Measurements from ENCODE around the gene NCEH1. TPM values are rescaled to one million over a fixed set of nuclear protein-coding genes. Genes with fewer than 3 reads are reported as not detected.
A peak's percentile ranks its signal among the peaks of the same experiment; 100 is the strongest.
"Not testable (repeated sequence)": the region's sequence is repeated elsewhere in the genome, so short reads cannot be mapped to it uniquely, and the experiment has no call there.

NCEH1 gene
- total RNA-seq, 2 donors from 2014 or later: 4.4 to 5.2 TPM

GRCh38 chr3:172692751-172693338, 18.0 kb downstream of the NCEH1 start:
- Mint-ChIP-seq H3K27ac (peak overlapping the region; percentile 58 to 89), H3K9me3 (peaks cover 0 to 11% of the 10 kb centered on the region in 2 donors), H3K36me3 (peaks cover 0 to 4% of the 10 kb centered on the region in 2 donors)
- ATAC-seq (no peak), DNase-seq (ENCODE audit: low spot score in 2 of 2) (no peak)

GRCh38 chr3:172690936-172691335, 19.9 kb downstream of the NCEH1 start:
- Mint-ChIP-seq H3K27ac (no peak overlapping the region), H3K9me3 (peaks cover 0 to 11% of the 10 kb centered on the region in 2 donors), H3K36me3 (peaks cover 0 to 4% of the 10 kb centered on the region in 2 donors)
- ATAC-seq: no peak
- no peak for DNase-seq (ENCODE audit: low spot score in 2 of 2)

- ATAC-seq (no peak), DNase-seq (ENCODE audit: low spot score in 2 of 2) (no peak)
- Mint-ChIP-seq H3K36me3 (peaks cover 0 to 4% of the 10 kb centered on the region in 2 donors), H3K9me3 (peaks cover 0 to 6% of the 10 kb centered on the region in 2 donors), H3K27ac (no peak overlapping the region)
These were observed 22.3 kb downstream of the NCEH1 start for GRCh38 chr3:172688588-172688987.

GRCh38 chr3:172687501-172687900, 23.4 kb downstream of the NCEH1 start:
- no peak for ATAC-seq
- no peaks in the 10 kb centered on the region for H3K36me3 Mint-ChIP-seq
- H3K27ac Mint-ChIP-seq: no peak overlapping the region
- H3K9me3 Mint-ChIP-seq: no peaks in the 10 kb centered on the region
- no peak for DNase-seq (ENCODE audit: low spot score in 2 of 2)

- peak; percentile 85 to 88 for ATAC-seq
- Mint-ChIP-seq H3K36me3 (peaks cover 0 to 3% of the 10 kb centered on the region in 2 donors), H3K9me3 (no peaks in the 10 kb centered on the region), H3K27ac (peak overlapping the region in 1 of 2 donors; percentile 90)
- no peak for DNase-seq (ENCODE audit: low spot score in 2 of 2)
These were observed 25.3 kb downstream of the NCEH1 start for GRCh38 chr3:172685331-172686214.

- ATAC-seq (no peak), DNase-seq (ENCODE audit: low spot score in 2 of 2) (no peak)
- H3K36me3 Mint-ChIP-seq: peaks cover 0 to 6% of the 10 kb centered on the region in 2 donors
- no peaks in the 10 kb centered on the region for H3K9me3 Mint-ChIP-seq
- no peak overlapping the region for H3K27ac Mint-ChIP-seq
These were observed 30.2 kb downstream of the NCEH1 start for GRCh38 chr3:172680684-172681083.

GRCh38 chr3:172679599-172679998, 31.3 kb downstream of the NCEH1 start:
- peaks cover 0 to 6% of the 10 kb centered on the region in 2 donors for H3K36me3 Mint-ChIP-seq
- H3K9me3 Mint-ChIP-seq: no peaks in the 10 kb centered on the region
- no peak for DNase-seq (ENCODE audit: low spot score in 2 of 2)
- H3K27ac Mint-ChIP-seq: no peak overlapping the region
- ATAC-seq: no peak

GRCh38 chr3:172678068-172678467, 32.8 kb downstream of the NCEH1 start:
- peaks cover 0 to 6% of the 10 kb centered on the region in 2 donors for H3K36me3 Mint-ChIP-seq
- DNase-seq (ENCODE audit: low spot score in 2 of 2) (no peak), ATAC-seq (no peak)
- H3K9me3 Mint-ChIP-seq: no peaks in the 10 kb centered on the region
- H3K27ac Mint-ChIP-seq: no peak overlapping the region

- no peaks in the 10 kb centered on the region for H3K9me3 Mint-ChIP-seq
- no peak for ATAC-seq
These were observed 34.5 kb downstream of the NCEH1 start for GRCh38 chr3:172676196-172676922.

GRCh38 chr3:172675441-172676193, 35.2 kb downstream of the NCEH1 start:
- ATAC-seq: peak in 1 of 2 donors; percentile 61
- no peak overlapping the region for H3K27ac Mint-ChIP-seq

More at GRCh38 chr3:172676196-172676922, 34.5 kb downstream of the NCEH1 start:
- Mint-ChIP-seq H3K27ac (no peak overlapping the region), H3K36me3 (peaks cover 0 to 6% of the 10 kb centered on the region in 2 donors)
- DNase-seq (ENCODE audit: low spot score in 2 of 2): no peak

GRCh38 chr3:172673210-172673679, 37.6 kb downstream of the NCEH1 start:
- Mint-ChIP-seq H3K9me3 (no peaks in the 10 kb centered on the region), H3K27ac (no peak overlapping the region), H3K36me3 (no peaks in the 10 kb centered on the region)
- ATAC-seq: peak; percentile 76 to 77
- DNase-seq (ENCODE audit: low spot score in 2 of 2): peak in 1 of 2 donors; percentile 81

More at GRCh38 chr3:172675441-172676193, 35.2 kb downstream of the NCEH1 start:
- peak in 1 of 2 donors; percentile 33 for DNase-seq (ENCODE audit: low spot score in 2 of 2)
- H3K9me3 Mint-ChIP-seq: no peaks in the 10 kb centered on the region
- peaks cover 0 to 4% of the 10 kb centered on the region in 2 donors for H3K36me3 Mint-ChIP-seq

GRCh38 chr3:172669021-172669420, 41.8 kb downstream of the NCEH1 start:
- DNase-seq (ENCODE audit: low spot score in 2 of 2) (no peak), ATAC-seq (no peak)
- Mint-ChIP-seq H3K27ac (no peak overlapping the region), H3K9me3 (no peaks in the 10 kb centered on the region), H3K36me3 (no peaks in the 10 kb centered on the region)

GRCh38 chr3:172666873-172667694, 43.8 kb downstream of the NCEH1 start:
- peak in 1 of 2 donors; percentile 84 for DNase-seq (ENCODE audit: low spot score in 2 of 2)
- Mint-ChIP-seq H3K27ac (no peak overlapping the region), H3K9me3 (no peaks in the 10 kb centered on the region), H3K36me3 (no peaks in the 10 kb centered on the region)
- peak; percentile 94 to 98 for ATAC-seq

- ATAC-seq: no peak
- Mint-ChIP-seq H3K27ac (no peak overlapping the region), H3K9me3 (no peaks in the 10 kb centered on the region), H3K36me3 (no peaks in the 10 kb centered on the region)
- DNase-seq (ENCODE audit: low spot score in 2 of 2): no peak
These were observed 44.5 kb downstream of the NCEH1 start for GRCh38 chr3:172666181-172666872.

- DNase-seq (ENCODE audit: low spot score in 2 of 2); H3K27ac Mint-ChIP-seq: not testable (repeated sequence)
These were observed 45.4 kb downstream of the NCEH1 start for GRCh38 chr3:172665510-172665909.

More at GRCh38 chr3:172665510-172665909, 45.4 kb downstream of the NCEH1 start:
- not testable (repeated sequence) for H3K36me3 Mint-ChIP-seq, ATAC-seq, H3K9me3 Mint-ChIP-seq

Measured in activated naive CD4-positive, alpha-beta T cell treated with anti-CD3 and anti-CD28 coated beads, Interleukin-2, amount 50 U/mL, for 72 hours (primary cell).